ENCODE data around the gene CHTF18. TPM values are rescaled to one million over a fixed set of nuclear protein-coding genes. Genes with fewer than 3 reads are reported as not detected.
"Not testable (repeated sequence)": the region's sequence is repeated elsewhere in the genome, so short reads cannot be mapped to it uniquely, and the experiment has no call there.

The CHTF18 gene
- total RNA-seq, 2 experiments from 2014 or later: 126 to 127 TPM

DNA sequence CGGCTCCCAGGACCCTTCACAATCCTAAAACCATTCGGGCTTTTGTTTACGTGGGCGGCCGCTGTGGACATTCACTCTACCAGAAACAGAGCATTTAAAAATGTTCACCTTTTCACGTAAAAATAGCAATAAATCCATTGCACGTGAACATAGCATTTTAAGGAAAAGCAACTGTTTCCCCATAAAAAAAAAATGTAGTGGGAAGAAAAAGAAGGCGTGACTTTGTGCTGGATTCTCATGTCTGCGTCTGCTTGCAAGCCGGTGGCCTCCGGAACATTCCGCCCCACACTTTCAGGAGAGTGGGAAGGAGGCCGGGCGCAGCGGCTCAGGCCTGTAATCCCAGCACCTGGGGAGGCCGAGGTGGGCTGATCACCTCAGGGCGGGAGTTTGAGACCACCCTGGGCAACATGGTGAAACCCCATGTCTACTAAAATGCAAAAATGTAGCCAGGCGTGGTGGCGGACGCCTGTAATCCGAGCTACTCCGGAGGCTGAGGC, 25.5 kb downstream of the CHTF18 start:
- CTCF ChIA-PET: interaction anchor here (1.3 kb wide), 1 partner anchor 289 kb away, joined by 3 read pairs; no protein-coding TSS in a partner anchor
- Mint-ChIP-seq H3K27ac (no peak overlapping the region), H3K4me1 (ENCODE audit: low read depth) (peaks cover 4% of the 10 kb centered on the region), H3K36me3 (ENCODE audit: low read depth) (no peaks in the 10 kb centered on the region), H3K27me3 (ENCODE audit: low read depth) (peaks cover 13% of the 10 kb centered on the region), H3K4me3 (no peak overlapping the region), H3K9me3 (no peaks in the 10 kb centered on the region)
- intact Hi-C loops (cut with micrococcal nuclease): loop anchor here (1.0 kb wide), 2 partner anchors 241 to 289 kb away; no protein-coding TSS in a partner anchor
- DNase-seq: no peak

GRCh38 chr16:814974-815373, 26.6 kb downstream of the CHTF18 start:
- Mint-ChIP-seq H3K9me3 (no peaks in the 10 kb centered on the region), H3K36me3 (ENCODE audit: low read depth) (no peaks in the 10 kb centered on the region), H3K4me1 (ENCODE audit: low read depth) (peaks cover 11% of the 10 kb centered on the region), H3K4me3 (no peak overlapping the region), H3K27me3 (ENCODE audit: low read depth) (peaks cover 16% of the 10 kb centered on the region), H3K27ac (no peak overlapping the region)
- intact Hi-C loops (cut with micrococcal nuclease): loop anchor here (1.0 kb wide), 1 partner anchor 240 kb away; no protein-coding TSS in a partner anchor
- CTCF ChIA-PET: interaction anchor here (1.3 kb wide), 1 partner anchor 288 kb away, joined by 3 read pairs; no protein-coding TSS in a partner anchor
- no peak for DNase-seq

GRCh38 chr16:815861-816260, 27.4 kb downstream of the CHTF18 start:
- no peaks in the 10 kb centered on the region for H3K36me3 Mint-ChIP-seq (ENCODE audit: low read depth)
- no peak for DNase-seq
- H3K4me3 Mint-ChIP-seq: no peak overlapping the region
- CTCF ChIA-PET: no interaction called here
- intact Hi-C loops (cut with micrococcal nuclease): no loop called here
- peaks cover 15% of the 10 kb centered on the region for H3K4me1 Mint-ChIP-seq (ENCODE audit: low read depth)
- no peaks in the 10 kb centered on the region for H3K9me3 Mint-ChIP-seq
- peaks cover 18% of the 10 kb centered on the region for H3K27me3 Mint-ChIP-seq (ENCODE audit: low read depth)
- no peak overlapping the region for H3K27ac Mint-ChIP-seq

- peaks cover 24% of the 10 kb centered on the region for H3K27me3 Mint-ChIP-seq (ENCODE audit: low read depth)
- H3K4me1 Mint-ChIP-seq (ENCODE audit: low read depth): peaks cover 16% of the 10 kb centered on the region
- intact Hi-C loops (cut with micrococcal nuclease): no loop called here
- H3K36me3 Mint-ChIP-seq (ENCODE audit: low read depth): no peaks in the 10 kb centered on the region
- H3K4me3 Mint-ChIP-seq: no peak overlapping the region
- H3K9me3 Mint-ChIP-seq: no peaks in the 10 kb centered on the region
- DNase-seq: no peak
- CTCF ChIA-PET: no interaction called here
- H3K27ac Mint-ChIP-seq: no peak overlapping the region
Measured at GRCh38 chr16:817001-817906, 28.8 kb downstream of the CHTF18 start.

DNA sequence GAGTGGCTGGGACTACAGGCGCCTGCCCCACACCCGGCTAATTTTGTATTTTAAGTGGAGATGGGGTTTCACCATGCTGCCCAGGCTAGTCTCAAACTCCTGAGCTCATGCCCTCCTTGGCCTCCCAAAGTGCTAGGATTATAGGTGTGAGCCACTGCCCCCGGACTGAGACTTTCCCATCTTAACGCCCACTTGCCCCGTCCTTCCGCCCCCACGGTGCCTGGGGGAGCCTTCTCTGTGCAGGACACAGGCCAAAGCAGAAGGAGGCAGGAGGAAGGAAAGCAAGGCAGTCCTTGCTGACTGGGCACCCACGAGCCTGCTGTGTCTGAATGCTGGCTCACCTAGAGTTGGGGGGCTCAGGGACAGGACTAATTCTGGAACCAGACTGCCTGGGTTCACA, 29.7 kb downstream of the CHTF18 start:
- H3K4me3 Mint-ChIP-seq: no peak overlapping the region
- CTCF ChIA-PET: no interaction called here
- peaks cover 14% of the 10 kb centered on the region for H3K4me1 Mint-ChIP-seq (ENCODE audit: low read depth)
- H3K36me3 Mint-ChIP-seq (ENCODE audit: low read depth): no peaks in the 10 kb centered on the region
- no peak for DNase-seq
- intact Hi-C loops (cut with micrococcal nuclease): no loop called here
- H3K27me3 Mint-ChIP-seq (ENCODE audit: low read depth): peaks cover 20% of the 10 kb centered on the region
- no peak overlapping the region for H3K27ac Mint-ChIP-seq
- H3K9me3 Mint-ChIP-seq: no peaks in the 10 kb centered on the region

DNA sequence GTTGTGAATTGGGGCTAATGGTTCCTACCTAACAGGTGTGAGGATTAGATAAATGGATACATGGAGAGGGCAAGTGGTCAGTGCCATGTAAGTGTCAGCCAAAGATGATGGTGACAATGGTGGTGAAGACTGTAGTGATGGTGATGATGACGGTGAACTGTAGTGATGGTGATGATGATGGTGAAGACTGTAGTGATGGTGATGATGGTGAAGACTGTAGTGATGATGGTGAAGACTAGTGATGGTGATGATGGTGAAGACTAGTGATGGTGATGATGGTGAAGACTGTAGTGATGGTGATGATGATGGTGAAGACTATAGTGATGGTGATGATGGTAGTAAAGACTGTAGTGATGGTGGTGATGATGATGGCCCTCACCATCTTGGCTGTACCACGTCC, 30.2 kb downstream of the CHTF18 start:
- CTCF ChIA-PET: no interaction called here
- Mint-ChIP-seq H3K27me3 (ENCODE audit: low read depth) (peaks cover 23% of the 10 kb centered on the region), H3K36me3 (ENCODE audit: low read depth) (no peaks in the 10 kb centered on the region), H3K4me1 (ENCODE audit: low read depth) (peaks cover 14% of the 10 kb centered on the region), H3K9me3 (no peaks in the 10 kb centered on the region), H3K4me3 (no peak overlapping the region), H3K27ac (no peak overlapping the region)
- no peak for DNase-seq
- intact Hi-C loops (cut with micrococcal nuclease): no loop called here

DNA sequence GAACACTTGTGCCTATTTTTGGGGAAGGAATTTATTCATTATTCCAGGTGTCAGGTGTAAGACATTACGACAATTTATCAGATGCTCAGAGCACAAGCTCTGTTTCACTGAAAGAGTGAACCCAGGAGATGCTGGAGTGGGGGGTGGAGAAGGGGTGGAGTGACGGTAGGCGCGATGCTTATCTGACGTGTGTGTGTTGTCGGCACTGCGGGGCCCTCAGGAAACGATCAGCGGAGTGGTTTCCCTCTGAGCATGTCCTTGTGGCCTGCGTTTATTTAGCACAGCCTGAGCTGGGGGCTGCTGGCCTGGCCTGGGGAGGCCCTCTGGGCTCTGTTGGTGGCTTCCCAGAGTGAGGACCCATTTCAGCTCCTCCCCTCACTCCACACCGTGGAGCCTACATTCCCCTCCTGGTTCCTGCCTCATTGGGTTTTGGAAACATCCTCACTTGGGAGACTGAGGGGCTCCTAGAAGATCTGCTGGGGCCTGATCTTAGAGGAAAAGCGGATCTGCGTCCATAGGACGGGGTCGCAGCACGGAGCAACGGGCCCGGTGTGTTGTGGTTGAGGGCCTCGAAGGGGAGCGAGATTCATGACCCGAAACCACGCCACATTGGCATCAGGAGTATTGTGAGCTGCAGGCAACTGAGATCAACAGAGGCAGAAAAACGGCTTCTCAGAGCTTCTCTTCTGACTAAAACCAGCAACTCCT, 31.1 kb downstream of the CHTF18 start:
- no peaks in the 10 kb centered on the region for H3K9me3 Mint-ChIP-seq
- intact Hi-C loops (cut with micrococcal nuclease): no loop called here
- peak; percentile 45 for DNase-seq
- H3K36me3 Mint-ChIP-seq (ENCODE audit: low read depth): no peaks in the 10 kb centered on the region
- H3K27me3 Mint-ChIP-seq (ENCODE audit: low read depth): peaks cover 20% of the 10 kb centered on the region
- no peak overlapping the region for H3K27ac Mint-ChIP-seq
- H3K4me1 Mint-ChIP-seq (ENCODE audit: low read depth): peaks cover 12% of the 10 kb centered on the region
- H3K4me3 Mint-ChIP-seq: no peak overlapping the region
- CTCF ChIA-PET: interaction anchor here (0.7 kb wide), 1 partner anchor 65 kb away, joined by 4 read pairs; no protein-coding TSS in a partner anchor

DNA sequence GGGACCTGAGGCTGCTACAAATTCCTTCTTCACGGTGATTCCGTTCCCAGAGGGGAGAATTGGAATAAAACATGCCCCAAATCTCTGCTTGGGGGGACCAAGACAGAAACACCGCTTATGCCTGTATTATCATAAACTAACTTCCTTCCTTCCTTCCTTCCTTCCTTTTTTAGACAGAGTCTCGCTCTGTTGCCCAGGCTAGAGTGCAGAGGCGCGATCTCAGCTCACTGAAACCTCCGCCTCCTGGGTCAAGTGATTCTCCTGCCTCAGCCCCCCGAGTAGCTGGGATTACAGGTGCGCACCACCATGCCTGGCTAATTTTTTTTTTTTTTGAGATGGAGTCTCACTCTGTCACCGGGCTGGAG, 31.6 kb downstream of the CHTF18 start:
- intact Hi-C loops (cut with micrococcal nuclease); H3K4me3 Mint-ChIP-seq; DNase-seq; H3K9me3 Mint-ChIP-seq; H3K36me3 Mint-ChIP-seq (ENCODE audit: low read depth); H3K27ac Mint-ChIP-seq: not testable (repeated sequence)
- Mint-ChIP-seq H3K4me1 (ENCODE audit: low read depth) (peaks cover 12% of the 10 kb centered on the region), H3K27me3 (ENCODE audit: low read depth) (peaks cover 16% of the 10 kb centered on the region)
- CTCF ChIA-PET: interaction anchor here (0.7 kb wide), 2 partner anchors 66 to 237 kb away, joined by 3 to 4 read pairs; no protein-coding TSS in a partner anchor

GRCh38 chr16:820748-821147, 32.3 kb downstream of the CHTF18 start:
- no peak overlapping the region for H3K4me3 Mint-ChIP-seq
- intact Hi-C loops (cut with micrococcal nuclease): no loop called here
- no peak for DNase-seq
- H3K4me1 Mint-ChIP-seq (ENCODE audit: low read depth): peaks cover 12% of the 10 kb centered on the region
- H3K9me3 Mint-ChIP-seq: no peaks in the 10 kb centered on the region
- H3K36me3 Mint-ChIP-seq (ENCODE audit: low read depth): no peaks in the 10 kb centered on the region
- CTCF ChIA-PET: interaction anchor here (0.7 kb wide), 1 partner anchor 237 kb away, joined by 3 read pairs; no protein-coding TSS in a partner anchor
- H3K27ac Mint-ChIP-seq: no peak overlapping the region
- peaks cover 19% of the 10 kb centered on the region for H3K27me3 Mint-ChIP-seq (ENCODE audit: low read depth)

- Mint-ChIP-seq H3K9me3 (no peaks in the 10 kb centered on the region), H3K36me3 (ENCODE audit: low read depth) (no peaks in the 10 kb centered on the region), H3K4me3 (no peak overlapping the region), H3K27ac (no peak overlapping the region), H3K27me3 (ENCODE audit: low read depth) (peaks cover 20% of the 10 kb centered on the region), H3K4me1 (ENCODE audit: low read depth) (peaks cover 12% of the 10 kb centered on the region)
- no peak for DNase-seq
- intact Hi-C loops (cut with micrococcal nuclease): no loop called here
- CTCF ChIA-PET: no interaction called here
Measured at GRCh38 chr16:821751-822150, 33.3 kb downstream of the CHTF18 start.

DNA sequence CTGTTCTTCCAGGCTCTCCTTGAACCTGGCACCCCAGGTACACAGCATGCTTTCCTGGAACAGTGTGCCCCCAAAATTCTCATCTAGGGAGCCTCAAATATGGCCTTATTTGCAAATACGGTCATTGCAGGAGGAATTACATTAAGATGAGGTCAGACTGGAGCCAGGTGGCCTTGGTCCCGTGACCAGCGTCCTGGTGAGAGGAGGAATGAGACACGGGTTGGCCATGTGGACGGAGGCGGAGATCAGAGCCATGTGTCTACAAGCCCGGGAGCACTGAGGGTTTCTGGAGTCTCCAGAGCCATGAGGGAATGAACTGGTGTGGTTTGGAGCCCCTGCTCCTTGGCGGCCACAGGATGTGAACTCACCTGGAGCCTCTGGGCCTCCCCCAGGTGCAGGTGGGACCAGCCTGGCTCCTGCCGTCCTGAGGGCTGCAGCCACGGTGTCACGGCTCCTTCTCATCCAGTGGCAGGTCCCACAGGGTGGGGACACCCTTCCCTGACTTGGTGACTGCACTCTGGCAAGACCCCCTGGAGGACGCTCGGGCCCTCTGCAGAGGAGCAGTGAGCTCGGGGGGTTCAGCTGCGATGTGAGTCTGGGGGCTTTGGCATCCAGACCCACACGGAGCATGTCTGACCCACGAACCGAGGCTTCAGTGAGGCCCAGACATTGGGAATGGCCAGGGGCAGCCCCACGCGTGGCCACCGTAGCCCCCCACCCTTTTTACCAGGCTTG, 33.9 kb downstream of the CHTF18 start:
- DNase-seq: no peak
- CTCF ChIA-PET: no interaction called here
- Mint-ChIP-seq H3K27ac (no peak overlapping the region), H3K4me3 (no peak overlapping the region), H3K27me3 (ENCODE audit: low read depth) (peaks cover 20% of the 10 kb centered on the region), H3K4me1 (ENCODE audit: low read depth) (peaks cover 12% of the 10 kb centered on the region), H3K9me3 (no peaks in the 10 kb centered on the region), H3K36me3 (ENCODE audit: low read depth) (no peaks in the 10 kb centered on the region)
- intact Hi-C loops (cut with micrococcal nuclease): no loop called here

DNA sequence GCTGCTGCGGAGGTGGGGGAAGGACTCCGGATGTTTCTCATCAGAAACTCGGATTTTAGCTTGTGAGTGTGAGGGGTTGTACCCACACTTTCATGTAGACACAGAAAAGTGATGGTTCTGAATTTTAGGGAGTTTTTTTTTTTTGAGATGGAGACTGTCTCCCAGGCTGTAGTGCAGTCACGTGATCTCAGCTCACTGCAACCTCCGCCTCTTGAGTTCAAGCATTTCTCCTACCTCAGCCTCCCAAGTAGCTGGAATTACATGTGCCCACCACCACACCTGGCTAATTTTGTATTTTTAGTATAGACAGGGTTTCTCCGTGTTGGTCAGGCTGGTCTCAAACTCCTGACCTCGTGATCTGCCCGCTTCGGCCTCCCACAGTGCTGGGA, 34.5 kb downstream of the CHTF18 start:
- Mint-ChIP-seq H3K36me3 (ENCODE audit: low read depth) (no peaks in the 10 kb centered on the region), H3K4me3 (no peak overlapping the region), H3K9me3 (no peaks in the 10 kb centered on the region), H3K27ac (no peak overlapping the region), H3K4me1 (ENCODE audit: low read depth) (peaks cover 12% of the 10 kb centered on the region), H3K27me3 (ENCODE audit: low read depth) (peaks cover 20% of the 10 kb centered on the region)
- intact Hi-C loops (cut with micrococcal nuclease): no loop called here
- CTCF ChIA-PET: no interaction called here
- DNase-seq: no peak

Data from activated naive CD4-positive, alpha-beta T cell treated with anti-CD3 and anti-CD28 coated beads for 36 hours (primary cell).